ENCODE data around the gene PAWR.
"Not testable (repeated sequence)": the region's sequence is repeated elsewhere in the genome, so short reads cannot be mapped to it uniquely, and the experiment has no call there.

The PAWR gene

GRCh38 chr12:79547044-79547734 lies 143.6 kb downstream of the PAWR start:
- DNase-seq = no peak

DNA sequence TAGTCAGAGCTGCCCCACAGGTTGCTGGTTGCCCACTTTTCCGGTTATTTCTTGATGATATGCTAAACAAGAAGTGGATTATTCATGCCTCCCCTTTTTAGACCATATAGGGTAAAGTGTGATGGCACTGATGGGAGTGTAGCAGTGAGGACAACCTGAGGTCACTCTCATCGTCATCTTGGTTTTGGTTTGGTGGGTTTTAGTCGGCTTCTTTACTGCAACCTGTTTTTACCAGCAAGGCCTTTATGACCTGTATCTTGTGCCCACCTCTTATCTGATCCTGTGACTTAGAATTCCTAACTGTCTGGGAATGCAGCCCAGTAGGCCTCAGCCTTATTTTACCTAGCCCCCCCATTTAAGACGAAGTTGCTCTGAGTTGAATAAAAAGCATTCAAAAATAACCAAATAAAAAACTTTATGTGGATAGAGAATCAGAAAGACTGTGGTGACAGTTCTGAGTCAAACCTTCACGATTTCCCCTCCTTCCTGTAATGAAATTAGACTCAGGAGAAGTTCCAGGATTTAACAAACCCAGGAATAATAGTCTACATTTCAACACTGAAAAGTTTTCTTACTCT lies 144.2 kb downstream of the PAWR start:
- DNase-seq = no peak

GRCh38 chr12:79544439-79544838 lies 146.3 kb downstream of the PAWR start:
- not testable (repeated sequence) for DNase-seq

GRCh38 chr12:79537675-79538074 lies 153.1 kb downstream of the PAWR start:
- DNase-seq = no peak

DNA sequence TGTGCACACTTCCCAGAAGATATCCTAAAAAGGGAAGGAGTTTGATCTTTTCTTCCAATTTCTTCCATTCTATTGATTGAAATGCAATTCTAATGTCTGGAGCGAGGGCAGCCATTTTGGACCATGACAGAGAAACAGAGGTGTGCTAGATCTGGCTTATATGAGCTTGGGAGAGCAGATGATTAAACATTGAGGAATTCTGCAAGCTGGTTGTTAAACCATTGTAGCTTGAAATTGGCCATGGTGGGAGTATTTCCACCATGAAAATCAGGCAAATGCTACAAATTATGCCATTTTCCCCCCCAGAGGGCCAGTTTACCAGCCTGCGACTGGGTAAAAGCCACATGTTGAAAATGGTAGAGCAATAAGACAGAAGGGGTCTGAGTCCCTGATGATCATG lies 155.0 kb downstream of the PAWR start:
- DNase-seq = no peak
